ENCODE measurements around the gene YPEL3.
"Not testable (repeated sequence)": the region's sequence is repeated elsewhere in the genome, so short reads cannot be mapped to it uniquely, and the experiment has no call there.

DNA sequence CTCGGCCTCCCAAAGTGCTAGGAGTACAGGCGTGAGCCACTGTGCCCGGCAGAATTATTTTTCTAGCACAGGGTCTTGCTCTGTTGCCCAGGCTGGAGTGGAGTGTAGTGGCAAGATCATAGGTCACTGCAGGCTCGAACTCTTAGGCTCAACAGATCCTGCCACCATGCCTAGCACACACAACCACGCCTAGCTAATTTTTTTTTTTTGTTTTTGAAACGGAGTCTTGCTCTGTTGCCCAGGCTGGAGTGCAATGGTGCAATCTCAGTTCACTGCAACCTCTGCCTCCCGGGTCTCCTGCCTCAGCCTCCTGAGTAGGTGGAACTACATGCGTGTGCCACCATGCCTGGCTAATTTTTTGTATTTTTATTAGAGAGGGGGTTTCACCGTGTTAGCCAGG lies 29.7 kb upstream of the YPEL3 start:
- TF ChIP-seq, protein P1, sequence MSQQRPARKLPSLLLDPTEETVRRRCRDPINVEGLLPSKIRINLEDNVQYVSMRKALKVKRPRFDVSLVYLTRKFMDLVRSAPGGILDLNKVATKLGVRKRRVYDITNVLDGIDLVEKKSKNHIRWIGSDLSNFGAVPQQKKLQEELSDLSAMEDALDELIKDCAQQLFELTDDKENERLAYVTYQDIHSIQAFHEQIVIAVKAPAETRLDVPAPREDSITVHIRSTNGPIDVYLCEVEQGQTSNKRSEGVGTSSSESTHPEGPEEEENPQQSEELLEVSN (IDR thresholded peaks at IDR 0.05): not testable (repeated sequence)
- TF ChIP-seq ZNF274 (IDR thresholded peaks at IDR 0.05; ENCODE audit: borderline replicate concordance, extremely low read depth, low read length); RFX5 (IDR thresholded peaks at IDR 0.05; ENCODE audit: borderline replicate concordance, low read depth, low read length); YY1 (IDR thresholded peaks at IDR 0.05; ENCODE audit: low read depth, low read length); RBBP5 (IDR thresholded peaks at IDR 0.05; ENCODE audit: borderline replicate concordance, low read depth, low read length); POLR2AphosphoS5 (IDR thresholded peaks at IDR 0.05; ENCODE audit: low read depth, low read length): not testable (repeated sequence)
- TF ChIP-seq, protein P2, sequence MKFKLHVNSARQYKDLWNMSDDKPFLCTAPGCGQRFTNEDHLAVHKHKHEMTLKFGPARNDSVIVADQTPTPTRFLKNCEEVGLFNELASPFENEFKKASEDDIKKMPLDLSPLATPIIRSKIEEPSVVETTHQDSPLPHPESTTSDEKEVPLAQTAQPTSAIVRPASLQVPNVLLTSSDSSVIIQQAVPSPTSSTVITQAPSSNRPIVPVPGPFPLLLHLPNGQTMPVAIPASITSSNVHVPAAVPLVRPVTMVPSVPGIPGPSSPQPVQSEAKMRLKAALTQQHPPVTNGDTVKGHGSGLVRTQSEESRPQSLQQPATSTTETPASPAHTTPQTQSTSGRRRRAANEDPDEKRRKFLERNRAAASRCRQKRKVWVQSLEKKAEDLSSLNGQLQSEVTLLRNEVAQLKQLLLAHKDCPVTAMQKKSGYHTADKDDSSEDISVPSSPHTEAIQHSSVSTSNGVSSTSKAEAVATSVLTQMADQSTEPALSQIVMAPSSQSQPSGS (IDR thresholded peaks at IDR 0.05; ENCODE audit: low read length): not testable (repeated sequence)
- TF ChIP-seq, protein P3, sequence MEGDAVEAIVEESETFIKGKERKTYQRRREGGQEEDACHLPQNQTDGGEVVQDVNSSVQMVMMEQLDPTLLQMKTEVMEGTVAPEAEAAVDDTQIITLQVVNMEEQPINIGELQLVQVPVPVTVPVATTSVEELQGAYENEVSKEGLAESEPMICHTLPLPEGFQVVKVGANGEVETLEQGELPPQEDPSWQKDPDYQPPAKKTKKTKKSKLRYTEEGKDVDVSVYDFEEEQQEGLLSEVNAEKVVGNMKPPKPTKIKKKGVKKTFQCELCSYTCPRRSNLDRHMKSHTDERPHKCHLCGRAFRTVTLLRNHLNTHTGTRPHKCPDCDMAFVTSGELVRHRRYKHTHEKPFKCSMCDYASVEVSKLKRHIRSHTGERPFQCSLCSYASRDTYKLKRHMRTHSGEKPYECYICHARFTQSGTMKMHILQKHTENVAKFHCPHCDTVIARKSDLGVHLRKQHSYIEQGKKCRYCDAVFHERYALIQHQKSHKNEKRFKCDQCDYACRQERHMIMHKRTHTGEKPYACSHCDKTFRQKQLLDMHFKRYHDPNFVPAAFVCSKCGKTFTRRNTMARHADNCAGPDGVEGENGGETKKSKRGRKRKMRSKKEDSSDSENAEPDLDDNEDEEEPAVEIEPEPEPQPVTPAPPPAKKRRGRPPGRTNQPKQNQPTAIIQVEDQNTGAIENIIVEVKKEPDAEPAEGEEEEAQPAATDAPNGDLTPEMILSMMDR (IDR thresholded peaks at IDR 0.05; ENCODE audit: control extremely low read depth in 1 of 3, insufficient read depth in 1 of 3, low read depth in 1 of 3, low read length in 3 of 3): not testable (repeated sequence)
